IMR-90 (cell line): ENCODE results near the gene TP53BP2. TPM values are rescaled to one million over a fixed set of nuclear protein-coding genes. Genes with fewer than 3 reads are reported as not detected.

Source experiments
- ATAC-seq: fragments of 200-7000 bp; cut with Tn5 transposase; 2 replicates; pipeline ENCODE4 v1.9.1; 2020; ENCODE audit warnings: low read depth, mild to moderate bottlenecking, moderate library complexity
- BruUV-seq: library from RNA; stranded (reverse); fragments of 400-500 nt; replicated peaks from 2 replicates; lab custom pipeline; 2021; lab: Mats Ljungman, UMichigan
- CTCF ChIA-PET: fragments of 300-600 bp; formaldehyde crosslinking; extraction: SDS; loops from one replicate; lab custom pipeline; 2021; ENCODE audit warnings: antibody characterized with exemption; lab: Yijun Ruan, JAX
- POLR2A ChIA-PET: fragments of 300-600 bp; sonication (Branson Sonifier 250); formaldehyde crosslinking; loops from one replicate; lab custom pipeline; 2022; ENCODE audit warnings: antibody characterized with exemption; ENCODE audit not compliant: unreplicated experiment; lab: Charles Lee
- DNase-seq: peaks from one replicate; pipeline ENCODE4 v3.0.0; 2013
- H2AFZ ChIP-seq: replicated peaks from 2 replicates; pipeline ENCODE3; 2013; ENCODE audit warnings: low read length, mild to moderate bottlenecking; ENCODE audit not compliant: poor library complexity
- H2AK5ac ChIP-seq: 2 replicates; pipeline ENCODE4 v1.6.1; 2013; ENCODE audit warnings: low read depth, low read length, inconsistent platforms
- H2AK9ac ChIP-seq: replicated peaks from 2 replicates; pipeline ENCODE3; 2013; ENCODE audit warnings: mild to moderate bottlenecking, low read depth, low read length, moderate library complexity; ENCODE audit not compliant: poor library complexity
- H2BK120ac ChIP-seq: 2 replicates; pipeline ENCODE4 v1.6.1; 2013; ENCODE audit warnings: low read depth, low read length, inconsistent platforms
- H2BK15ac ChIP-seq: 3 replicates; pipeline ENCODE4 v1.6.1; 2013; ENCODE audit warnings: low read depth, low read length, inconsistent platforms
- H2BK20ac ChIP-seq: 2 replicates; pipeline ENCODE4 v1.6.1; 2013; ENCODE audit warnings: low read depth, mild to moderate bottlenecking, inconsistent platforms, low read length, moderate library complexity
- H2BK5ac ChIP-seq: 2 replicates; pipeline ENCODE4 v1.6.1; 2013; ENCODE audit warnings: mild to moderate bottlenecking, low read depth, low read length, inconsistent platforms; ENCODE audit not compliant: poor library complexity, severe bottlenecking
- H3K14ac ChIP-seq: replicated peaks from 2 replicates; pipeline ENCODE4 v1.6.1; 2013; ENCODE audit warnings: low read depth, low read length, inconsistent platforms
- H3K18ac ChIP-seq: 2 replicates; pipeline ENCODE4 v1.6.1; 2013; ENCODE audit warnings: low read depth, low read length, control low read depth
- H3K23ac ChIP-seq: 2 replicates; pipeline ENCODE4 v1.6.1; 2013; ENCODE audit warnings: low read depth, low read length, inconsistent platforms
- H3K27ac ChIP-seq: 2 replicates; pipeline ENCODE4 v1.5.1; 2013; ENCODE audit warnings: mild to moderate bottlenecking, control low read depth, low read length; ENCODE audit not compliant: insufficient read depth
- H3K27me3 ChIP-seq: 2 replicates; pipeline ENCODE4 v1.6.1; 2013; ENCODE audit warnings: low read length; ENCODE audit not compliant: control insufficient read depth, insufficient read depth
- H3K36me3 ChIP-seq: 2 replicates; pipeline ENCODE4 v1.6.1; 2013; ENCODE audit warnings: low read length, mixed read lengths; ENCODE audit not compliant: control insufficient read depth, insufficient read depth
- H3K4ac ChIP-seq: 2 replicates; pipeline ENCODE4 v1.6.1; 2013; ENCODE audit warnings: low read depth, low read length, inconsistent platforms
- H3K4me1 ChIP-seq: 2 replicates; pipeline ENCODE4 v1.6.1; 2013; ENCODE audit warnings: low read length, mixed read lengths; ENCODE audit not compliant: control insufficient read depth, insufficient read depth
- H3K4me2 ChIP-seq: 2 replicates; pipeline ENCODE4 v1.6.1; 2013; ENCODE audit warnings: low read depth, mild to moderate bottlenecking, control low read depth, low read length, moderate library complexity
- H3K4me3 ChIP-seq: 2 replicates; pipeline ENCODE4 v1.5.1; 2013; ENCODE audit warnings: low read depth, mild to moderate bottlenecking, control low read depth, low read length, moderate library complexity; ENCODE audit not compliant: insufficient read depth
- H3K56ac ChIP-seq: 2 replicates; pipeline ENCODE4 v1.6.1; 2013; ENCODE audit warnings: low read length, inconsistent platforms; ENCODE audit not compliant: insufficient read depth; ENCODE audit errors: extremely low read depth
- H3K79me1 ChIP-seq, 2 experiments: 2 replicates each; pipeline ENCODE4 v1.6.1; 2013; ENCODE audit warnings: low read length in 2 of 2, inconsistent platforms in 1 of 2, low read depth in 1 of 2
- H3K9ac ChIP-seq: 2 replicates; pipeline ENCODE4 v1.6.1; 2013; ENCODE audit warnings: low read depth, low read length, control low read depth
- H3K9me1 ChIP-seq: 2 replicates; pipeline ENCODE4 v1.6.1; 2013; ENCODE audit warnings: low read length, inconsistent platforms; ENCODE audit not compliant: insufficient read depth
- H3K9me3 ChIP-seq: 2 replicates; pipeline ENCODE4 v1.6.1; 2013; ENCODE audit warnings: low read length; ENCODE audit not compliant: control insufficient read depth, insufficient read depth
- H4K20me1 ChIP-seq: 2 replicates; pipeline ENCODE4 v1.6.1; 2013; ENCODE audit warnings: low read length, inconsistent platforms; ENCODE audit not compliant: insufficient read depth
- H4K5ac ChIP-seq: 2 replicates; pipeline ENCODE4 v1.6.1; 2013; ENCODE audit warnings: mild to moderate bottlenecking, low read depth, low read length, control low read depth
- H4K8ac ChIP-seq, 2 experiments: 2 replicates each; pipeline ENCODE4 v1.6.1; 2013; ENCODE audit warnings: low read depth in 2 of 2, low read length in 2 of 2, control low read depth in 1 of 2, inconsistent platforms in 1 of 2
- H4K91ac ChIP-seq: 2 replicates; pipeline ENCODE4 v1.6.1; 2013; ENCODE audit warnings: low read depth, low read length, inconsistent platforms; ENCODE audit not compliant: insufficient read depth
- CEBPB ChIP-seq: IDR thresholded peaks from 2 replicates; pipeline ENCODE4 v1.6.1; 2012; ENCODE audit warnings: low read depth, low read length, improper control_type of control experiment
- CHD1 ChIP-seq: IDR thresholded peaks from 2 replicates; pipeline ENCODE4 v1.6.1; 2012; ENCODE audit warnings: low read depth, low read length, improper control_type of control experiment
- CTCF ChIP-seq: conservative IDR thresholded peaks from 2 replicates; pipeline ENCODE4 v1.5.1; 2012; ENCODE audit warnings: mild to moderate bottlenecking, low read depth, low read length, improper control_type of control experiment
- ELK1 ChIP-seq: fragments of 150-350 bp; IDR thresholded peaks from 2 replicates; pipeline ENCODE4 v1.6.1; 2016; ENCODE audit warnings: low read depth, mild to moderate bottlenecking, low read length, moderate library complexity, borderline replicate concordance
- FOS ChIP-seq: fragments of 150-350 bp; IDR thresholded peaks from 2 replicates; pipeline ENCODE4 v1.6.1; 2016; ENCODE audit warnings: low read depth, low read length
- MAFK ChIP-seq: IDR thresholded peaks from 2 replicates; pipeline ENCODE4 v1.6.1; 2012; ENCODE audit warnings: low read depth, low read length, improper control_type of control experiment
- MAZ ChIP-seq: IDR thresholded peaks from 2 replicates; pipeline ENCODE4 v1.6.1; 2012; ENCODE audit warnings: low read depth, mild to moderate bottlenecking, low read length, improper control_type of control experiment, moderate library complexity, borderline replicate concordance
- MXI1 ChIP-seq: IDR thresholded peaks from 2 replicates; pipeline ENCODE4 v1.6.1; 2012; ENCODE audit warnings: low read depth, mild to moderate bottlenecking, low read length, moderate library complexity, borderline replicate concordance
- NFE2L2 ChIP-seq: fragments of 150-350 bp; IDR thresholded peaks from 2 replicates; pipeline ENCODE4 v1.6.1; 2016; ENCODE audit warnings: low read depth, mild to moderate bottlenecking, low read length
- RAD21 ChIP-seq: IDR thresholded peaks from 2 replicates; pipeline ENCODE4 v1.6.1; 2012; ENCODE audit warnings: low read length, improper control_type of control experiment
- RCOR1 ChIP-seq: IDR thresholded peaks from 2 replicates; pipeline ENCODE4 v1.6.1; 2012; ENCODE audit warnings: mild to moderate bottlenecking, low read length, improper control_type of control experiment; ENCODE audit not compliant: insufficient replicate concordance
- SMC3 ChIP-seq: fragments of 150-350 bp; IDR thresholded peaks from 2 replicates; pipeline ENCODE4 v1.6.1; 2016; ENCODE audit warnings: low read depth, mild to moderate bottlenecking, antibody characterized with exemption, low read length, moderate library complexity
- WGBS, 2 experiments: methylation state at CpG; one replicate each; pipeline versions ENCODE4 v1.1.5 to v1.1.7; 2013; ENCODE audit warnings: missing lambda C conversion rate in 2 of 2; ENCODE audit not compliant: insufficient read length in 1 of 2; ENCODE audit errors: extremely low coverage in 2 of 2; 5-methylcytosine and 5-hydroxymethylcytosine counted together
- dilution Hi-C: fragments of 300-500 bp; cut with HindIII; formaldehyde crosslinking; loops from one replicate; pipeline ENCODE4 v1.14.3; 2018; ENCODE audit warnings: low sequenced_read_pairs; ENCODE audit not compliant: unreplicated experiment
- in situ Hi-C: fragments of 300-500 bp; cut with MboI; formaldehyde crosslinking; loops from 3 replicates; pipeline ENCODE4 v1.14.3; 2019; ENCODE audit warnings: low sequenced_read_pairs, inconsistent platforms, mixed read lengths
- intact Hi-C: fragments of 100-400 bp; cut with micrococcal nuclease; formaldehyde crosslinking; loops from 2 replicates; pipeline ENCODE4 v1.10.0; 2022
- polyA plus RNA-seq, 3 experiments: library from polyadenylated mRNA; depleted of rRNA; stranded (reverse); fragments of >200 nt; gene quantifications; 2 replicates each; pipeline ENCODE4 v1.2.3, GENCODE V29; 2012; ENCODE audit warnings: low replicate concordance in 1 of 3
- total RNA-seq: library from RNA; depleted of rRNA; stranded (reverse); fragments of >200 nt; gene quantifications from 2 replicates; pipeline ENCODE4 v1.2.3, GENCODE V29; 2012

TP53BP2 gene
- total and polyA plus RNA-seq, 2 of the 4 experiments (the other 2 are of a cell fraction): 19.9 to 35.0 TPM

- Histone ChIP-seq H3K79me1 (peaks cover 29 to 62% of the 10 kb centered on the region in 2 experiments), H2AFZ (no peak overlapping the region), H2BK120ac (no peak overlapping the region), H4K20me1 (no peaks in the 10 kb centered on the region), H2BK15ac (no peak overlapping the region), H3K4me2 (no peak overlapping the region), H3K4me3 (no peak overlapping the region), H3K23ac (no peak overlapping the region), H3K9me3 (no peaks in the 10 kb centered on the region), H3K27me3 (no peaks in the 10 kb centered on the region), H3K9me1 (peaks cover 14% of the 10 kb centered on the region), H2BK5ac (no peak overlapping the region), H4K8ac (no peak overlapping the region), H4K5ac (no peak overlapping the region), H3K9ac (no peak overlapping the region), H3K56ac (no peak overlapping the region), H2AK5ac (no peak overlapping the region), H2AK9ac (no peak overlapping the region), H3K14ac (no peak overlapping the region), H4K91ac (no peak overlapping the region), H3K4me1 (peaks cover 7% of the 10 kb centered on the region), H3K18ac (no peak overlapping the region), H3K4ac (no peak overlapping the region), H2BK20ac (no peak overlapping the region), H3K36me3 (peaks cover 63% of the 10 kb centered on the region), H3K27ac (no peak overlapping the region)
- POLR2A ChIA-PET: no interaction called here
- intact Hi-C loops: no loop called here
- ATAC-seq: no peak
- dilution Hi-C loops: no loop called here
- BruUV-seq: no TSS peak
- CTCF ChIA-PET: no interaction called here
- TF ChIP-seq MAFK: no peak
- no peak for TF ChIP-seq ELK1
- TF ChIP-seq MXI1: no peak
- TF ChIP-seq CHD1: no peak
- TF ChIP-seq CTCF: no peak
- TF ChIP-seq RCOR1: no peak
- TF ChIP-seq RAD21: no peak
- TF ChIP-seq SMC3: no peak
- TF ChIP-seq FOS: no peak
- no peak for TF ChIP-seq NFE2L2
- TF ChIP-seq CEBPB: no peak
- TF ChIP-seq MAZ: no peak
- in situ Hi-C loops: no loop called here
- WGBS, 2 experiments: 100% methylated on average over 1 of the region's 5 CpGs; no CpG with 5 or more reads in 1 of the 2 experiments
- no peak for DNase-seq
These were observed 82.5 kb downstream of the TP53BP2 start for GRCh38 chr1:223763251-223763650.
